Activated gamma-delta T cell treated with anti-CD3 and anti-CD28 coated beads, Interleukin-2, amount 50 U/mL, for 16 hours (primary cell): Measurements from ENCODE around the gene CATSPERE.
"Not testable (repeated sequence)": the region's sequence is repeated elsewhere in the genome, so short reads cannot be mapped to it uniquely, and the experiment has no call there.

Source experiments
- DNase-seq: peaks from one replicate; pipeline ENCODE4 v3.0.0-alpha.2; 2020; ENCODE audit warnings: low read depth

CATSPERE gene

GRCh38 chr1:244664353-244664752 lies 203.3 kb downstream of the CATSPERE start:
- DNase-seq, result no peak

- DNase-seq, result no peak
Observed at GRCh38 chr1:244665771-244666217, 204.7 kb downstream of the CATSPERE start.

GRCh38 chr1:244666672-244667418 lies 205.8 kb downstream of the CATSPERE start:
- not testable (repeated sequence) for DNase-seq

GRCh38 chr1:244667797-244668196 lies 206.7 kb downstream of the CATSPERE start:
- no peak for DNase-seq

GRCh38 chr1:244672946-244673682 lies 212.0 kb downstream of the CATSPERE start:
- no peak for DNase-seq

- no peak for DNase-seq
Observed at GRCh38 chr1:244674446-244674845, 213.4 kb downstream of the CATSPERE start.

GRCh38 chr1:244675167-244675566 lies 214.1 kb downstream of the CATSPERE start:
- DNase-seq, result no peak

- DNase-seq, result no peak
Observed at GRCh38 chr1:244678697-244679096, 217.6 kb downstream of the CATSPERE start.

- DNase-seq, result no peak
Observed at GRCh38 chr1:244680667-244681066, 219.6 kb downstream of the CATSPERE start.

GRCh38 chr1:244682087-244682486 lies 221.0 kb downstream of the CATSPERE start:
- not testable (repeated sequence) for DNase-seq
